ENCODE results near the gene CNTN3.

CNTN3 gene

GRCh38 chr3:74607803-74608202, 6.7 kb downstream of the CNTN3 start:
- no peak for DNase-seq

- DNase-seq = no peak
These were observed 7.5 kb downstream of the CNTN3 start for GRCh38 chr3:74606996-74607395.

GRCh38 chr3:74605437-74605836, 9.0 kb downstream of the CNTN3 start:
- no peak for DNase-seq

GRCh38 chr3:74603292-74603691, 11.2 kb downstream of the CNTN3 start:
- DNase-seq = no peak

- DNase-seq = no peak
These were observed 12.0 kb downstream of the CNTN3 start for GRCh38 chr3:74602471-74602870.

- no peak for DNase-seq
These were observed 12.7 kb downstream of the CNTN3 start for GRCh38 chr3:74601793-74602192.

GRCh38 chr3:74599564-74599963, 14.9 kb downstream of the CNTN3 start:
- no peak for DNase-seq

- no peak for DNase-seq
These were observed 21.3 kb downstream of the CNTN3 start for GRCh38 chr3:74593152-74593551.

- DNase-seq = no peak
These were observed 22.1 kb downstream of the CNTN3 start for GRCh38 chr3:74592359-74592758.

GRCh38 chr3:74591946-74592345, 22.5 kb downstream of the CNTN3 start:
- no peak for DNase-seq

GRCh38 chr3:74591342-74591741, 23.1 kb downstream of the CNTN3 start:
- no peak for DNase-seq

GRCh38 chr3:74590620-74591262, 23.7 kb downstream of the CNTN3 start:
- peak; percentile 14 for DNase-seq

- no peak for DNase-seq
These were observed 29.7 kb downstream of the CNTN3 start for GRCh38 chr3:74584782-74585181.

GRCh38 chr3:74582982-74583381, 31.5 kb downstream of the CNTN3 start:
- no peak for DNase-seq

- DNase-seq = no peak
These were observed 38.6 kb downstream of the CNTN3 start for GRCh38 chr3:74575857-74576256.

- DNase-seq = no peak
These were observed 43.3 kb downstream of the CNTN3 start for GRCh38 chr3:74571118-74571517.

Data from eye (tissue), 1 donor.